ENCODE data around the gene IRX2.

IRX2 gene

GRCh38 chr5:2763533-2763794 is 12.0 kb upstream of the IRX2 start:
- Histone ChIP-seq H3K4me1 (ENCODE audit: control insufficient read depth, insufficient read depth, low read length) (no peaks in the 10 kb centered on the region), H3K27me3 (ENCODE audit: control insufficient read depth, insufficient read depth, low read length) (peaks cover 4% of the 10 kb centered on the region)

GRCh38 chr5:2762744-2763532 is 11.5 kb upstream of the IRX2 start:
- Histone ChIP-seq H3K4me1 (ENCODE audit: control insufficient read depth, insufficient read depth, low read length) (no peaks in the 10 kb centered on the region), H3K27ac (ENCODE audit: low read depth, low read length) (no peak overlapping the region), H3K36me3 (ENCODE audit: control insufficient read depth, insufficient read depth, low read length) (no peaks in the 10 kb centered on the region), H3K4me3 (ENCODE audit: low read length) (no peak overlapping the region), H3K9ac (ENCODE audit: low read length) (no peak overlapping the region), H3K27me3 (ENCODE audit: control insufficient read depth, insufficient read depth, low read length) (peaks cover 5% of the 10 kb centered on the region)

More at GRCh38 chr5:2763533-2763794, 12.0 kb upstream of the IRX2 start:
- H3K9ac ChIP-seq (ENCODE audit: low read length), result no peak overlapping the region
- no peaks in the 10 kb centered on the region for H3K36me3 ChIP-seq (ENCODE audit: control insufficient read depth, insufficient read depth, low read length)
- H3K27ac ChIP-seq (ENCODE audit: low read depth, low read length), result no peak overlapping the region
- H3K4me3 ChIP-seq (ENCODE audit: low read length), result no peak overlapping the region

GRCh38 chr5:2761921-2762488 is 10.5 kb upstream of the IRX2 start:
- Histone ChIP-seq H3K9ac (ENCODE audit: low read length) (no peak overlapping the region), H3K4me3 (ENCODE audit: low read length) (no peak overlapping the region), H3K27ac (ENCODE audit: low read depth, low read length) (no peak overlapping the region), H3K36me3 (ENCODE audit: control insufficient read depth, insufficient read depth, low read length) (no peaks in the 10 kb centered on the region), H3K27me3 (ENCODE audit: control insufficient read depth, insufficient read depth, low read length) (peaks cover 11% of the 10 kb centered on the region), H3K4me1 (ENCODE audit: control insufficient read depth, insufficient read depth, low read length) (no peaks in the 10 kb centered on the region)

- Histone ChIP-seq H3K36me3 (ENCODE audit: control insufficient read depth, insufficient read depth, low read length) (no peaks in the 10 kb centered on the region), H3K9ac (ENCODE audit: low read length) (no peak overlapping the region), H3K4me1 (ENCODE audit: control insufficient read depth, insufficient read depth, low read length) (no peaks in the 10 kb centered on the region), H3K27me3 (ENCODE audit: control insufficient read depth, insufficient read depth, low read length) (peaks cover 22% of the 10 kb centered on the region), H3K27ac (ENCODE audit: low read depth, low read length) (no peak overlapping the region), H3K4me3 (ENCODE audit: low read length) (no peak overlapping the region)
Observed at GRCh38 chr5:2759696-2760461, 8.4 kb upstream of the IRX2 start.

- Histone ChIP-seq H3K4me1 (ENCODE audit: control insufficient read depth, insufficient read depth, low read length) (no peaks in the 10 kb centered on the region), H3K27me3 (ENCODE audit: control insufficient read depth, insufficient read depth, low read length) (peaks cover 26% of the 10 kb centered on the region), H3K27ac (ENCODE audit: low read depth, low read length) (no peak overlapping the region)
Observed at GRCh38 chr5:2759091-2759490, 7.6 kb upstream of the IRX2 start.

GRCh38 chr5:2758632-2759031 is 7.2 kb upstream of the IRX2 start:
- Histone ChIP-seq H3K9ac (ENCODE audit: low read length) (no peak overlapping the region), H3K27me3 (ENCODE audit: control insufficient read depth, insufficient read depth, low read length) (peaks cover 29% of the 10 kb centered on the region), H3K4me1 (ENCODE audit: control insufficient read depth, insufficient read depth, low read length) (no peaks in the 10 kb centered on the region), H3K4me3 (ENCODE audit: low read length) (no peak overlapping the region), H3K27ac (ENCODE audit: low read depth, low read length) (no peak overlapping the region), H3K36me3 (ENCODE audit: control insufficient read depth, insufficient read depth, low read length) (no peaks in the 10 kb centered on the region)

More at GRCh38 chr5:2759091-2759490, 7.6 kb upstream of the IRX2 start:
- no peaks in the 10 kb centered on the region for H3K36me3 ChIP-seq (ENCODE audit: control insufficient read depth, insufficient read depth, low read length)
- H3K4me3 ChIP-seq (ENCODE audit: low read length), result no peak overlapping the region
- no peak overlapping the region for H3K9ac ChIP-seq (ENCODE audit: low read length)

GRCh38 chr5:2757563-2758351 is 6.3 kb upstream of the IRX2 start:
- Histone ChIP-seq H3K27me3 (ENCODE audit: control insufficient read depth, insufficient read depth, low read length) (peaks cover 36% of the 10 kb centered on the region), H3K36me3 (ENCODE audit: control insufficient read depth, insufficient read depth, low read length) (no peaks in the 10 kb centered on the region), H3K9ac (ENCODE audit: low read length) (no peak overlapping the region), H3K4me1 (ENCODE audit: control insufficient read depth, insufficient read depth, low read length) (no peaks in the 10 kb centered on the region), H3K27ac (ENCODE audit: low read depth, low read length) (no peak overlapping the region), H3K4me3 (ENCODE audit: low read length) (no peak overlapping the region)

GRCh38 chr5:2756211-2757152 is 5.0 kb upstream of the IRX2 start:
- Histone ChIP-seq H3K27me3 (ENCODE audit: control insufficient read depth, insufficient read depth, low read length) (peaks cover 44% of the 10 kb centered on the region), H3K27ac (ENCODE audit: low read depth, low read length) (no peak overlapping the region), H3K36me3 (ENCODE audit: control insufficient read depth, insufficient read depth, low read length) (no peaks in the 10 kb centered on the region), H3K4me1 (ENCODE audit: control insufficient read depth, insufficient read depth, low read length) (no peaks in the 10 kb centered on the region), H3K4me3 (ENCODE audit: low read length) (peak overlapping the region; percentile 9), H3K9ac (ENCODE audit: low read length) (no peak overlapping the region)

GRCh38 chr5:2755681-2756171 is 4.2 kb upstream of the IRX2 start:
- Histone ChIP-seq H3K9ac (ENCODE audit: low read length) (no peak overlapping the region), H3K36me3 (ENCODE audit: control insufficient read depth, insufficient read depth, low read length) (no peaks in the 10 kb centered on the region), H3K4me1 (ENCODE audit: control insufficient read depth, insufficient read depth, low read length) (no peaks in the 10 kb centered on the region), H3K4me3 (ENCODE audit: low read length) (peak overlapping the region; percentile 9), H3K27me3 (ENCODE audit: control insufficient read depth, insufficient read depth, low read length) (peaks cover 44% of the 10 kb centered on the region), H3K27ac (ENCODE audit: low read depth, low read length) (no peak overlapping the region)

- Histone ChIP-seq H3K9ac (ENCODE audit: low read length) (no peak overlapping the region), H3K4me3 (ENCODE audit: low read length) (no peak overlapping the region), H3K36me3 (ENCODE audit: control insufficient read depth, insufficient read depth, low read length) (no peaks in the 10 kb centered on the region), H3K27me3 (ENCODE audit: control insufficient read depth, insufficient read depth, low read length) (peaks cover 44% of the 10 kb centered on the region), H3K4me1 (ENCODE audit: control insufficient read depth, insufficient read depth, low read length) (no peaks in the 10 kb centered on the region), H3K27ac (ENCODE audit: low read depth, low read length) (no peak overlapping the region)
Observed at GRCh38 chr5:2755076-2755680, 3.7 kb upstream of the IRX2 start.

- H3K27me3 ChIP-seq (ENCODE audit: control insufficient read depth, insufficient read depth, low read length), result peaks cover 44% of the 10 kb centered on the region
- H3K9ac ChIP-seq (ENCODE audit: low read length), result no peak overlapping the region
- no peaks in the 10 kb centered on the region for H3K36me3 ChIP-seq (ENCODE audit: control insufficient read depth, insufficient read depth, low read length)
- H3K4me1 ChIP-seq (ENCODE audit: control insufficient read depth, insufficient read depth, low read length), result no peaks in the 10 kb centered on the region
- no peak overlapping the region for H3K27ac ChIP-seq (ENCODE audit: low read depth, low read length)
- no peak overlapping the region for H3K4me3 ChIP-seq (ENCODE audit: low read length)
Observed at GRCh38 chr5:2754581-2755075, 3.2 kb upstream of the IRX2 start.
